Measurements from ENCODE around the gene GTPBP10.

GTPBP10 gene

DNA sequence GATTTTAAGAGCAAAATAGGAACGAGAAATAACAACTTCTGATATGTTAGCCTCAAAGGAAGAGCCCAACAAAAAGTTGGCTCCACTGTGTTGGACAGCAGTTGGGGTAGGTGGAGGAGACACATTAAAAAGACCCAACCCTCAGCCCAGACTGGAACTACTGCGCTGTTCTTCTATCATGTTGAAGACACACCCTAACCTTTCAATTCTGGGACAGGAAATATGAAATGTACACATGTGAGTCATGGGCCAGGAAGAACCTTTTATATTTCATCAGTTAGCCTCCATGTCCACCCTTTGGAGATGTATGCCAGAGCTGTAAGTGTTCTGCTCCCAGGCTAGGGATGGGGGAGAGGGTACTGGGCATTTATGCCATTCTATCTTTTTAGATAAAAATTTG is 78.9 kb downstream of the GTPBP10 start:
- Histone ChIP-seq H3K27me3 (ENCODE audit: control insufficient read depth, insufficient read depth, low read length, poor library complexity, severe bottlenecking) (no peaks in the 10 kb centered on the region), H3K9me3 (ENCODE audit: control insufficient read depth, low read length) (no peaks in the 10 kb centered on the region), H3K4me3 (ENCODE audit: insufficient read depth, low read depth, low read length) (no peak overlapping the region), H3K27ac (ENCODE audit: insufficient read depth, low read depth, low read length, poor library complexity, severe bottlenecking) (no peak overlapping the region), H3K36me3 (ENCODE audit: control insufficient read depth, insufficient read depth, low read length) (no peaks in the 10 kb centered on the region), H3K4me1 (ENCODE audit: control insufficient read depth, insufficient read depth, low read length) (no peaks in the 10 kb centered on the region)
- whole genome bisulfite sequencing, 2 experiments: 86 to 96% methylated on average over 2 of the region's 2 CpGs

DNA sequence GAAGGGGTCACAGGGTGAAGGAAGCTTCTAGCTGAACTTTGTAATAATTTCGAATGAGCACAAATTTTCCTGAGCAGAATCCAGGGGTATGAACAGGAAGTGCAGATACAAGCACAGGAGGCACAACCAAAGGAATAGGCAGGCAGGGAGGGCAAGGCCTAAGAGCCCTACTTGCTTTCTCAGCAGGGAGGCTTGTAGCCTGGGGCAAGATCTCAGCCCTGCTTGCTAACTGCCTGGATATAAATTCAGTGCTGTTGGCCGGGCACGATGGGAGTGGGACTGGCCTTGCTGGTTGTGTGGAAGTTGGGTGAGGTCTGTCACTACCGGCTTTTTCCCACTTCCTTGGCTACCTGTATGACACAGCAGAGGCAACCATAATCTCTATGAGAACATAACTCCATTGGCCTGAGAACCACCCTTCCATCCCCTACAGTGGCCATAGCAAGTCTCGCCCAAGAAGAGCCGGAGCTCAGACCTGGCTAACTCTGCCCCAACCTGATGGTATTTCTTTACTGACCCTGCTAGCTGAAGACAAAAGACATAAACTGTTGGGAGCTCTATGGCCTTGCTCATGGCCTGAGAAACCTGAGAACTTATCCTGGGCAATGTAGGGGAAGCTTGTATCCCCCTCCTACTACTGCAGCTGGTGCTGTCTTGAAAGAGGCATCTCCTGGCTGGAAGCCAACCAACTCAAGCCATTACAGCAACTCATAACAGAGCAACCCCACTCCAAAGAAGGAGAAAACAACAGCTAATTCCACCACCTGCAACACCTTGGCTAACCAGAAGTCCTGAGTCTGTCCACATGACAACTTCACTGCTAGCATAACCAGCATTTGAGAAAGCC is 84.3 kb downstream of the GTPBP10 start:
- no peak overlapping the region for H3K27ac ChIP-seq (ENCODE audit: insufficient read depth, low read depth, low read length, poor library complexity, severe bottlenecking)
- H3K27me3 ChIP-seq (ENCODE audit: control insufficient read depth, insufficient read depth, low read length, poor library complexity, severe bottlenecking): no peaks in the 10 kb centered on the region
- H3K4me1 ChIP-seq (ENCODE audit: control insufficient read depth, insufficient read depth, low read length): no peaks in the 10 kb centered on the region
- no peaks in the 10 kb centered on the region for H3K36me3 ChIP-seq (ENCODE audit: control insufficient read depth, insufficient read depth, low read length)
- WGBS, 2 experiments: 86 to 94% methylated on average over 6 of the region's 6 CpGs
- H3K4me3 ChIP-seq (ENCODE audit: insufficient read depth, low read depth, low read length): no peak overlapping the region
- H3K9me3 ChIP-seq (ENCODE audit: control insufficient read depth, low read length): no peaks in the 10 kb centered on the region

DNA sequence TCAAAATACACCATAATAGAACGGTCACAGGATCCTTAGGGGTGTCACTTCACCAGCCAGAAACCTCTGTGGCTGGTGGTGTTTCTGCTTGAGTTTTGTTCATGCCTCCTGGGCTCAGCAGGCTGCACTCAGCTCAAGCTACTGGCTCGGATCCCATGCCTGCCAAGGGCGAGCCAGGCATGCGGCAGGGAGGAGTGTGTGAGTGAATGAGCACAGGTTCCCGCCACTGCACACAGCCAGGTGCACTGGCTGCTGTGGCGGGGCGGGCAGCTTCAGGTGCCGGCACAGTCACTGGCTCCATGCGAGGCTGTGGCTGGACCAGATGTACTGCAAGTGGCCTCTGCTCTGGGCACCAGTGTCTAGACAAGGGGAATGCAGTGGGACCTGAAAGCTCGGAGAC is 86.2 kb downstream of the GTPBP10 start:
- no peaks in the 10 kb centered on the region for H3K36me3 ChIP-seq (ENCODE audit: control insufficient read depth, insufficient read depth, low read length)
- WGBS, 2 experiments: 83 to 84% methylated on average over 10 of the region's 10 CpGs

DNA sequence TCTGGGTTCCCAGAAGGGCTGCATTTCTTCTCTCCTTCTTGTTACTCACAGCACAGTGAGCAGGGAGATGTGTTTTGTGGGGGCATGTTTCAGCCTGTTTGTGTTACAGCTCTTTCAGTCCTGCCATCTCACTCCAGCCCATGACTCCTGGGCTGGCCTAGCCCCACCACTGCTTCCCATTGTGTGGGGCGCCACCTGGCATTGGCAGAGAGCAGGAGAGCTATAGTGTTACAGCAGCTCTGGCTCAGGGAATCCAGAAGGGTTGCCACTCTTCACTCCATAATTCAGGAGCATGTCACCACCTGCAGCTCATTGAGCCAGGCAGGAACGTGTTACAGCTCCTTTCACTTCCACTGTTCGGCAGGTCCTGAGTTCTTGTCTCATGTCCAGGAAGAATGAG is 86.7 kb downstream of the GTPBP10 start:
- Histone ChIP-seq H3K4me1 (ENCODE audit: control insufficient read depth, insufficient read depth, low read length) (no peaks in the 10 kb centered on the region), H3K36me3 (ENCODE audit: control insufficient read depth, insufficient read depth, low read length) (no peaks in the 10 kb centered on the region), H3K9me3 (ENCODE audit: control insufficient read depth, low read length) (no peaks in the 10 kb centered on the region), H3K4me3 (ENCODE audit: insufficient read depth, low read depth, low read length) (no peak overlapping the region), H3K27me3 (ENCODE audit: control insufficient read depth, insufficient read depth, low read length, poor library complexity, severe bottlenecking) (no peaks in the 10 kb centered on the region), H3K27ac (ENCODE audit: insufficient read depth, low read depth, low read length, poor library complexity, severe bottlenecking) (no peak overlapping the region)
- WGBS, 2 experiments: 93% methylated on average over 3 of the region's 3 CpGs

More for the DNA sequence above, 86.2 kb downstream of the GTPBP10 start:
- H3K9me3 ChIP-seq (ENCODE audit: control insufficient read depth, low read length): no peaks in the 10 kb centered on the region
- no peaks in the 10 kb centered on the region for H3K27me3 ChIP-seq (ENCODE audit: control insufficient read depth, insufficient read depth, low read length, poor library complexity, severe bottlenecking)
- H3K27ac ChIP-seq (ENCODE audit: insufficient read depth, low read depth, low read length, poor library complexity, severe bottlenecking): no peak overlapping the region
- no peaks in the 10 kb centered on the region for H3K4me1 ChIP-seq (ENCODE audit: control insufficient read depth, insufficient read depth, low read length)
- no peak overlapping the region for H3K4me3 ChIP-seq (ENCODE audit: insufficient read depth, low read depth, low read length)
